ENCODE data around the gene BABAM2.
"Not testable (repeated sequence)": the region's sequence is repeated elsewhere in the genome, so short reads cannot be mapped to it uniquely, and the experiment has no call there.

BABAM2 gene

GRCh38 chr2:28368357-28368798 lies 477.8 kb downstream of the BABAM2 start:
- no peak for DNase-seq

- DNase-seq = no peak
Measured at GRCh38 chr2:28369358-28369757, 478.8 kb downstream of the BABAM2 start.

DNA sequence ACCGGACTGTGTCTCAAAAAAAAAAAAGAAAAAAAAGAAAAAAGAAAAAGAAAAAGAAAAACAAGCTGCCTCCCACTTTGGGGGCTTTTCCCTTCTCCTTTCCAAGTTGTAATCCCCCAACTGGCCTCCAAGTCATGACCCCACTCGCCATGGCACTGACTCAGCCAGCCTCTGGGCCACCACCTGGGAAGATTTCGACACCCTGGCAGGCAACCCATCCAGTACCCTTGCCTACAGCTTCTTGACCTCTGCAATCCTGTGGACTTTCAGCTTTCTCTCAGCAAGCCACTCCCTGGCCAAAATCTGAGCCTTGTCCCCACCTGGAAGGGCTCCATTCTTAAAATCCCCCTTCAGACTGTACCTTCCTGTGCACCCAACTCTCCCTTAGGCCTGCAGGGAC lies 479.8 kb downstream of the BABAM2 start:
- DNase-seq = no peak

DNA sequence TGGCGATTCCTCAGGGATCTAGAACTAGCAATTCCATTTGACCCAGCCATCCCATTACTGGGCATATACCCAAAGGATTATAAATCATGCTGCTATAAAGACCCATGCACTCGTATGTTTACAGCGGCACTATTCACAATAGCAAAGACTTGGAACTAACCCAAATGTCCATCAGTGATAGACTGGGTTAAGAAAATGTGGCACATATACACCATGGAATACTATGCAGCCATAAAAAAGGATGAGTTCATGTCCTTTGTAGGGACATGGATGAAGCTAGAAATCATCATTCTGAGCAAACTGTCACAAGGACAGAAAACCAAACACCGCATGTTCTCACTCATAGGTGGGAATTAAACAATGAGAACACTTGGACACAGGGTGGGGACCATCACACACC lies 481.2 kb downstream of the BABAM2 start:
- not testable (repeated sequence) for DNase-seq

DNA sequence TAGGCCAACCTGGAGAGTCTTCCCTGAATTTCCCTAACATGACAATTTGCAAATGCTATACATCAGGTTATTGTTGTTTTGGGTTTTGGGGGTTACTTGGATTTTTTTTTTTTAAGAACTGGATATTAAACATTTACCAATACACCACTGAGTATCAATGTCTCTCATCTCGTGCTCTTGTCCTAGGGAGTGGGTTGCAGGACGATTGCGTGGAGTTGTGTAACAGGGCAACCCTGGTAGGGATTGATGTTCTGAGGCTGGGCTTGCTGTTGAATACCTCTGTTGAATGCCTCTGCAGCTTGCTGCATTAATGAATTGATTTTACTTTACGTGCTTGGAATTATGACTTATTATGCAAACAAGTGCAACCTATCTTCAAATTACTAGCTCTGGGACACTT lies 483.3 kb downstream of the BABAM2 start:
- DNase-seq = no peak

- no peak for DNase-seq
Measured at GRCh38 chr2:28374331-28374730, 483.8 kb downstream of the BABAM2 start.

GRCh38 chr2:28375236-28375635 lies 484.7 kb downstream of the BABAM2 start:
- DNase-seq = no peak

GRCh38 chr2:28375742-28376631 lies 485.5 kb downstream of the BABAM2 start:
- DNase-seq = no peak

- no peak for DNase-seq
Measured at GRCh38 chr2:28377195-28377816, 486.8 kb downstream of the BABAM2 start.

DNA sequence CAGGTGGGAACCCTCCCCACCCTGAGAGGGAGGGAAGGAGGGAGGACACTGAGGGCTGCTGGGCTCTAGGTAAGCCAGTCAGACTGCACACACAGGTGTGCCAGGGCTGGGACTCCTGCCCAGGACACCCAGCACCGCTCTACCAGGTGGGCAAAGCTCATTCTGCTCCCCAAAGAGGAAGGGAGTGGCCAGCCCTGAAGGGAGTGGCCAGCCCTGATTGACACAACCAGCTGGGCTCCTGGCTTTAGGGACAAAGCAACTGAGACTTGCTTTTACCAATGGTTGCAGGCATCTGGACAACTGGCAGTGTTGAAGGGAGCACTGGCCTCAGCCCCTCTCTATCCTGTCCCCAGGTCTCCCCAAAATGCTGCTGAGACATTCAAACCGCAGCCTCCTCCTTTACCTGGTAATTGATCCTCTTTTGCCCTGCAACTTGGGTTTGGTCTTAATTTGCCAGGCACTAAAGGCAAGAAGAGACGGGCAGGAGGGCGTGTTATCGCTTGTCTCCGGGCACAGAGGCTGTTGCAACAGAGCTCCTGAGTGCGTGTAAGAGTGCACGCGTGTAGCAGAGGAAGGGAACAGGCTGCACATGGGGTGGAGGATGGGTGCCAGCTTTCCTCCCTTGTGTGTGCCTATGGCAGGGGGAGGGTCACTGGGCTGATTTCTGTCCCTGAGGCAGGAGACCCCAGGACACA lies 487.6 kb downstream of the BABAM2 start:
- no peak for DNase-seq

DNA sequence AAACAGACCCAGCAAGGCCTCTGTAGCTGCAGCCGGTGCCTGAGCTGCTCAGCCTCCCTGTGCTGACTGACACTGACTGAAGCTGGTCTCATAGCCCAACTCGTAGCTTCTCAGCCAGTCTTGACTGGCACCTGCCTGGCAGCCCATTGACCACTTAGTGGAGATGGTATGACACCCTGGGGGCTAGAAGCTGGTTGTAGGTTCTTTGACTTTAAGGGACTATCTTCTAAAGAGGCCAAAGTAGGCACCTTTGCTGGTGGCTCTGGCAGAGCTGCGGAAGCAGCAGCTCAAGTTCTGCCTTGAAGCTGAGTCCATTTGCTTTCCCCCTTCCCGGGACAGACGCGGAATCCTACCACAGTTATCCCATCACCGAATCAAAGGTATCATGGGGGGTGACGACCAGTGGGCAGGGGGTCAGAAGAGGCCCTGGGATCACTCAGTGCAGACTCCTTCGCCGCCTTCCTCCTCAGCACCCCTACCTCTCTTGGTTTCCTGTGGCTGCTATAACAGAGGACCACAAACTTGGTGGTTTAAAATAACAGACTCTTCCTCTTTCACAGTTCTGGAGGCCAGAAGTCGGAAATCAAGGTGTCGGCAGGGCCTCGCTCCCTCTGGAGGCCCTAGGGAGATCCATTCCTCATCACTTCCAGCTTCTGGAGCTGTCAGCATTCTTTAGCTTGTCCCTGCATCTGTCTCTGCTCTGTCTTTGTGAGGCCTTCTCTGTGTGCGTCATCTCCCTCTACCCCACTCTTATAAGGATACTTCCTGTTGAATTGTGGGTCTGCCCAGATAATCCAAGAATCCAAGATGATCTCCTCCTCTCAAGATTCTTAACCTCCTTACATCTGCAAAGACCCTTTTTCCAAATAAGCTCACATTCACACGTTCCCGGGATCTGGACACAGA lies 488.4 kb downstream of the BABAM2 start:
- no peak for DNase-seq

GRCh38 chr2:28380219-28380618 lies 489.7 kb downstream of the BABAM2 start:
- DNase-seq = no peak

GRCh38 chr2:28381225-28382180 lies 491.0 kb downstream of the BABAM2 start:
- no peak for DNase-seq

DNA sequence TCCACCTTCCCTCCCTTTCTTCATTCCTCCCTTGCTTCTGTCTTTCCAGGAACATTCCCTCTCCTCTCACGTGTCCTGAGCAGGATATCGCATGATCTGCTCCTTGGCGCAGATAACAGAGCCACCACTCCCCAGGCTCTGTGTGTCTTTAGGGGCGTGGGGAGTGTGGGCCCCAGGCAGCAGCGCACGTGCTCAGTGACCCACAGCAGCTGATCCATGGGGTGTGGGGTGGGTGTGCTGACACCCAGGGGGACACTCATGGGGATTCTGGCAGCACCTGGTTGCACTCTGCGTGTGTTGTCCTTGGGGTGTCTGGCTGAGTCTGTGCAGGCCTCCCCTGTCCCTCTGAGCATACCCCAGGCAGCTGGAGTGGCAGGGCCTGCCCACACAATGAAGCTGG lies 492.2 kb downstream of the BABAM2 start:
- no peak for DNase-seq

GRCh38 chr2:28387082-28387960 lies 496.8 kb downstream of the BABAM2 start:
- no peak for DNase-seq
